Kidney (tissue), 14 donors: ENCODE results near the gene PTPRU. TPM values are rescaled to one million over a fixed set of nuclear protein-coding genes. Genes with fewer than 3 reads are reported as not detected.

ENCODE experiments used
- DNase-seq, 5 donors: peaks; one replicate each; pipeline ENCODE4 v3.0.0-alpha.2; 2013 to 2020
- FAIRE-seq: peaks from 2 replicates; lab custom pipeline; 2012; peaks lifted over from hg19 to GRCh38; lab: Jason Lieb, UNC
- H3K27ac ChIP-seq, 2 donors: one replicate each; pipeline ENCODE4 v1.7.0; 2013; ENCODE audit warnings: low read depth in 2 of 2, low read length in 2 of 2, inconsistent platforms in 1 of 2
- H3K27me3 ChIP-seq: one replicate; pipeline ENCODE4 v1.7.1; 2013; ENCODE audit warnings: low read length, inconsistent platforms; ENCODE audit not compliant: control insufficient read depth, insufficient read depth
- H3K36me3 ChIP-seq, 3 donors: one replicate each; pipeline versions ENCODE4 v1.7.0 to v1.7.1; 2013; ENCODE audit warnings: low read length in 3 of 3, control low read depth in 1 of 3, inconsistent platforms in 1 of 3; ENCODE audit not compliant: insufficient read depth in 3 of 3, control insufficient read depth in 2 of 3
- H3K4me1 ChIP-seq, 3 donors: one replicate each; pipeline versions ENCODE4 v1.7.0 to v1.7.1; 2013; ENCODE audit warnings: low read length in 3 of 3, inconsistent platforms in 1 of 3, low read depth in 1 of 3; ENCODE audit not compliant: control insufficient read depth in 2 of 3, insufficient read depth in 2 of 3
- H3K4me3 ChIP-seq, 3 donors: one replicate each; pipeline versions ENCODE4 v1.7.0 to v1.8.1; 2013; ENCODE audit warnings: low read length in 3 of 3, control low read depth in 1 of 3, inconsistent platforms in 1 of 3
- H3K9ac ChIP-seq, 3 donors: one replicate each; pipeline versions ENCODE4 v1.7.0 to v1.7.1; 2013; ENCODE audit warnings: low read length in 3 of 3, control low read depth in 1 of 3, inconsistent platforms in 1 of 3
- H3K9me3 ChIP-seq, 3 donors: one replicate each; pipeline versions ENCODE4 v1.7.0 to v1.7.1; 2013; ENCODE audit warnings: low read length in 3 of 3, control low read depth in 1 of 3, inconsistent platforms in 1 of 3; ENCODE audit not compliant: control insufficient read depth in 2 of 3, insufficient read depth in 1 of 3
- CTCF ChIP-seq: IDR thresholded peaks from 3 replicates; pipeline ENCODE4 v1.5.1; 2012; ENCODE audit warnings: mild to moderate bottlenecking, moderate library complexity, borderline replicate concordance; ENCODE audit not compliant: insufficient read depth; ENCODE audit errors: extremely low read depth
- intact Hi-C: fragments of 100-400 bp; cut with DNase I; formaldehyde crosslinking; loops from one replicate; pipeline ENCODE4 v1.11.1; 2022
- polyA plus RNA-seq: library from polyadenylated mRNA; stranded (reverse); fragments of 350-450 nt; fragmentation: Illumina TruSeq; extraction: RNeasy Lipid Tissue Mini Kit (QIAGEN cat#74804); gene quantifications from one replicate; pipeline ENCODE4 v1.2.3, GENCODE V29; 2014; ENCODE audit warnings: low read depth, low replicate concordance; ENCODE audit not compliant: insufficient read depth
- total RNA-seq: library from RNA; stranded (reverse); fragmentation: NEBNext Ultra II Directional; extraction: Animal tissue kit (Norgen Biotek cat#: 25700); gene quantifications from one replicate; pipeline ENCODE4 v1.2.1, GENCODE V29; 2021
- donor health status: control.
- donor health status: control.
- donor health status: control.
- donor health status: control.
- donor health status: control.
- donor health status: DM: yes; HTN: yes; CAD: no.
- donor health status: Normal renal cell carcinoma (clear cell type).

Gene PTPRU
- total and polyA plus RNA-seq, 2 donors from 2014 or later = 3.7 to 53.6 TPM

DNA sequence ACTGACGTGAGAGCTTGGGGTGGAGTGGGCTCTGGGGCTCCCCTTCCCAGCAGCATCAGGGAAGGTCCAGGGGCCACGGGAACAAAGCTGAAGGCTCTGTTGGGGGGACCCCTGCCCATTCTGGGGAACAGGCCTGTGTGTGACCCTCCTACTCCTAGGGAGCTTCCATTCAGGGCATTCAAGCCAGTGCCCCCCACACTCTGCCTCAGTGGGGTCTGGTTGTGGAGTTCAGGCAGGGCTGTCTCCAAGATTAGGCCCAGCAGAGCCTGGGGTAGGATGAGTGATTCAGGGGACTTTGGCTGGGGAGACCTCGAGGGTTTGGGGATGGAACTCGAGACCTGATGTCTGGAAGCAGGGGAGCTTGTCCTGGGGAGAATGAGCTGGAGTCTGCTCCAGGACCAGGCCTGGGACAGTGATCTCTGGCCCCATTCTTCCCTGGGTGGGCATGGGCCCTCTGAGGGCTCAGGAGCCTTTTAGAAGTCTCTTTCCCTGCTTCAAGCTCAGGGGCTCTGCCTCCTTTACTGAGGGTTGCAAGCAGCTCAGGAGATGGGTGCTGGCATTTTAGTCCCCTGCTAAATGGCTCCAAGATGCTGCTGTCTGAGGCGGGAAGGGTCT is 81.7 kb downstream of the PTPRU start:
- no peaks in the 10 kb centered on the region for H3K36me3 ChIP-seq
- no peak for FAIRE-seq
- no peak for DNase-seq

GRCh38 chr1:29318724-29319123 is 82.4 kb downstream of the PTPRU start:
- FAIRE-seq = no peak
- no peaks in the 10 kb centered on the region for H3K9me3 ChIP-seq

More for the DNA sequence above, 81.7 kb downstream of the PTPRU start:
- Histone ChIP-seq H3K27me3 (no peaks in the 10 kb centered on the region), H3K27ac (no peak overlapping the region), H3K4me3 (no peak overlapping the region), H3K9ac (no peak overlapping the region), H3K9me3 (no peaks in the 10 kb centered on the region), H3K4me1 (no peaks in the 10 kb centered on the region)
- intact Hi-C loops = no loop called here
- TF ChIP-seq CTCF = no peak

DNA sequence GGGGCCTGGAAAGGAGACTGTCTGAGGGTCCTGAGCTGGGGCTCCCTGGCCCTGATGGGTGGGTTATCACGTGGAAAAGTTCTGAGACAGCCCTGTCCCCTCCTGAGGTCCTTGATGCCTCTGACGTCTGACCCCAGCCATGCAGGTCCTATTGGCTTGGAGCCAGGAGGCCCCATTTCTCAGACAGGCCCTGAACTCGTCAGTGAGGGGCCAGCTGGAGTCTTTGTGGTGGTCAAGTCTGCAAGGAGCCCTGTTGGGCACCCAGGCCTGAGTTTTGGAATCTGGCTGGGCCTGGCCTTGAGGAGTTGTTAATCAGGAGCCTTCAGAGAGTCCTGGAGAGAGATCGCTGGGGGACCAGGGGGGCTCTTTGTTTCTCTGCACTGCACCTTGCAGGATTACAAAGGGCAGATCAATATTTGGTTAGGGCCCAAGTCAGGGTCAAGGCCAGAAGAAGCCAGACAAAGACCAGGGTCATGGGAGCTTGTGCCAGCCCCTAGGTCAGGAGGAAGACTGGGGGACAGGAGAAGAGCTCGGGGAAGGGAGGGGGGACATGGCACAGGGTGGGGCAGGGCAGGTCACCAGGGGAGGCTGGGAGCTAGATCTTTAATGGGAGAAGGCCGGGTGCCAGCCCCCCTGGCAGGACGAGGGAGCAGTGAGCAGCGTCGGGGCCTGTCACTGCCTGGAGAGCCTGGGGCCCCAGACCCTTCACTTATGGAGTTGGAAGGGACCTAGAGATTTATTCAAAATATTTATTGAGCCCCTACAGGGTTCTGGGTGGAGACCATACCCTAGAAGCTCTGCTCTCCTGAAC is 83.2 kb downstream of the PTPRU start:
- no peak for FAIRE-seq

More at GRCh38 chr1:29318724-29319123, 82.4 kb downstream of the PTPRU start:
- no peaks in the 10 kb centered on the region for H3K36me3 ChIP-seq
- no peak overlapping the region for H3K27ac ChIP-seq
- no peak for TF ChIP-seq CTCF
- no peaks in the 10 kb centered on the region for H3K4me1 ChIP-seq
- H3K9ac ChIP-seq = no peak overlapping the region
- intact Hi-C loops = no loop called here
- no peak for DNase-seq
- no peak overlapping the region for H3K4me3 ChIP-seq
- H3K27me3 ChIP-seq = no peaks in the 10 kb centered on the region

More for the DNA sequence above, 83.2 kb downstream of the PTPRU start:
- Histone ChIP-seq H3K4me1 (no peaks in the 10 kb centered on the region), H3K4me3 (no peak overlapping the region), H3K9me3 (no peaks in the 10 kb centered on the region), H3K36me3 (no peaks in the 10 kb centered on the region), H3K27ac (no peak overlapping the region), H3K9ac (no peak overlapping the region), H3K27me3 (no peaks in the 10 kb centered on the region)
- no peak for DNase-seq
- intact Hi-C loops = no loop called here
- TF ChIP-seq CTCF = no peak
